ENCODE results near the gene SLC17A2.

The SLC17A2 gene

GRCh38 chr6:25922301-25922700 lies 8.2 kb downstream of the SLC17A2 start:
- no peak overlapping the region for H3K9ac ChIP-seq (ENCODE audit: low read length)
- no peaks in the 10 kb centered on the region for H3K36me3 ChIP-seq (replicated peaks; ENCODE audit: insufficient read depth, low read length)
- no peak overlapping the region for H3K27ac ChIP-seq (ENCODE audit: low read length)
- TF ChIP-seq EZH2 (optimal IDR thresholded peaks at IDR 0.05; ENCODE audit: low read depth, low read length) = no peak
- no peaks in the 10 kb centered on the region for H3F3A ChIP-seq (ENCODE audit: insufficient read depth, low read length)
- H3K79me2 ChIP-seq (ENCODE audit: low read length) = no peaks in the 10 kb centered on the region
- H3K9me3 ChIP-seq (replicated peaks; ENCODE audit: insufficient read depth, low read length) = no peaks in the 10 kb centered on the region
- DNase-seq = no peak
- no peaks in the 10 kb centered on the region for H3K9me2 ChIP-seq (replicated peaks; ENCODE audit: insufficient read depth, low read length)
- H4K20me1 ChIP-seq (ENCODE audit: insufficient read depth, low read length) = no peaks in the 10 kb centered on the region
- no peak overlapping the region for H3K4me2 ChIP-seq (ENCODE audit: low read depth, low read length)
- H3K4me1 ChIP-seq (ENCODE audit: low read length) = no peaks in the 10 kb centered on the region
- H2AFZ ChIP-seq (ENCODE audit: low read length) = no peak overlapping the region
- H3K4me3 ChIP-seq (ENCODE audit: low read length) = no peak overlapping the region
- no peaks in the 10 kb centered on the region for H3K27me3 ChIP-seq (replicated peaks; ENCODE audit: insufficient read depth, low read length)

DNA sequence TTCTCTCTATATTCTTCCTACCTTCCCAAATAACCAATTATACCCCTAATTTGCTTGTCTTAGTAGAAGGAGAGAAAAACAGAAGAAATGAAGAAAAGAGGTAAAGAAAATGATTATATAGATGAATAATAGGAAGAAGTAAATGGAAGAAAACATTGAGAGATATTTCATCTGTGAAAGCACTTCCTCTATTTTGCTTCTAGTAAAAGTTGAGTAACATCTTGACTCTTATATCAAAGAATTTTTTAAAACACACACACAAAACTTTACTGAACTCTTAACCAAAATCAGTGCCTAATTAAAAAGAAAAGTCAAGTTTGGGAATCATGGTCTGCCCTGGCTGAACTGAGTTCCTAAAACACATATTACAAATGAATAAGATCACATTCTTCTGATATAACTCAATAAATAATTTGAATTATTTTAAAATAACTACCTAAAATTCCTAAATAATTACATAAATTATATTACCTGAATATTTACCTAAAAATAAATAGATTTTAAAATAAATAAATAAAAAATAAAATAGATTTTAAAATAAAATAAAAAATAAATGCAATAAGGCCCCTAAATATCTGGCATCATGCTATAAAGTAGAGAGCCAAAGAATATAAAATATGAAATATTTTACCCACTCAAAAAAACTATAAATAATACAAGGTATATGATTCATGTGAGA lies 8.8 kb downstream of the SLC17A2 start:
- Histone ChIP-seq H2AFZ (ENCODE audit: low read length) (no peak overlapping the region), H3K9ac (ENCODE audit: low read length) (no peak overlapping the region), H3K36me3 (replicated peaks; ENCODE audit: insufficient read depth, low read length) (no peaks in the 10 kb centered on the region), H3K4me3 (ENCODE audit: low read length) (no peak overlapping the region), H3K4me1 (ENCODE audit: low read length) (no peaks in the 10 kb centered on the region), H3K9me3 (replicated peaks; ENCODE audit: insufficient read depth, low read length) (no peaks in the 10 kb centered on the region), H3K9me2 (replicated peaks; ENCODE audit: insufficient read depth, low read length) (no peaks in the 10 kb centered on the region), H3K79me2 (ENCODE audit: low read length) (no peaks in the 10 kb centered on the region), H3K27me3 (replicated peaks; ENCODE audit: insufficient read depth, low read length) (no peaks in the 10 kb centered on the region), H3K27ac (ENCODE audit: low read length) (no peak overlapping the region), H3K4me2 (ENCODE audit: low read depth, low read length) (no peak overlapping the region), H4K20me1 (ENCODE audit: insufficient read depth, low read length) (no peaks in the 10 kb centered on the region), H3F3A (ENCODE audit: insufficient read depth, low read length) (no peaks in the 10 kb centered on the region)
- no peak for DNase-seq
- TF ChIP-seq EZH2 (optimal IDR thresholded peaks at IDR 0.05; ENCODE audit: low read depth, low read length) (no peak), EZH2phosphoT487 (IDR thresholded peaks at IDR 0.05; ENCODE audit: low read length) (no peak)
- TF ChIP-seq, protein P1, sequence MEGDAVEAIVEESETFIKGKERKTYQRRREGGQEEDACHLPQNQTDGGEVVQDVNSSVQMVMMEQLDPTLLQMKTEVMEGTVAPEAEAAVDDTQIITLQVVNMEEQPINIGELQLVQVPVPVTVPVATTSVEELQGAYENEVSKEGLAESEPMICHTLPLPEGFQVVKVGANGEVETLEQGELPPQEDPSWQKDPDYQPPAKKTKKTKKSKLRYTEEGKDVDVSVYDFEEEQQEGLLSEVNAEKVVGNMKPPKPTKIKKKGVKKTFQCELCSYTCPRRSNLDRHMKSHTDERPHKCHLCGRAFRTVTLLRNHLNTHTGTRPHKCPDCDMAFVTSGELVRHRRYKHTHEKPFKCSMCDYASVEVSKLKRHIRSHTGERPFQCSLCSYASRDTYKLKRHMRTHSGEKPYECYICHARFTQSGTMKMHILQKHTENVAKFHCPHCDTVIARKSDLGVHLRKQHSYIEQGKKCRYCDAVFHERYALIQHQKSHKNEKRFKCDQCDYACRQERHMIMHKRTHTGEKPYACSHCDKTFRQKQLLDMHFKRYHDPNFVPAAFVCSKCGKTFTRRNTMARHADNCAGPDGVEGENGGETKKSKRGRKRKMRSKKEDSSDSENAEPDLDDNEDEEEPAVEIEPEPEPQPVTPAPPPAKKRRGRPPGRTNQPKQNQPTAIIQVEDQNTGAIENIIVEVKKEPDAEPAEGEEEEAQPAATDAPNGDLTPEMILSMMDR (IDR thresholded peaks at IDR 0.05; ENCODE audit: low read length) = no peak

GRCh38 chr6:25919657-25920056 lies 10.8 kb downstream of the SLC17A2 start:
- H3K9ac ChIP-seq (ENCODE audit: low read length) = no peak overlapping the region
- H3K27me3 ChIP-seq (replicated peaks; ENCODE audit: insufficient read depth, low read length) = no peaks in the 10 kb centered on the region
- no peaks in the 10 kb centered on the region for H3K36me3 ChIP-seq (replicated peaks; ENCODE audit: insufficient read depth, low read length)
- no peaks in the 10 kb centered on the region for H3F3A ChIP-seq (ENCODE audit: insufficient read depth, low read length)
- H3K4me3 ChIP-seq (ENCODE audit: low read length) = no peak overlapping the region
- H4K20me1 ChIP-seq (ENCODE audit: insufficient read depth, low read length) = no peaks in the 10 kb centered on the region
- TF ChIP-seq EZH2 (optimal IDR thresholded peaks at IDR 0.05; ENCODE audit: low read depth, low read length) = no peak
- TF ChIP-seq, protein P1 (IDR thresholded peaks at IDR 0.05; ENCODE audit: low read length) = no peak
- no peak for TF ChIP-seq EZH2phosphoT487 (IDR thresholded peaks at IDR 0.05; ENCODE audit: low read length)
- H3K4me2 ChIP-seq (ENCODE audit: low read depth, low read length) = no peak overlapping the region
- no peak overlapping the region for H2AFZ ChIP-seq (ENCODE audit: low read length)
- DNase-seq = no peak
- H3K9me2 ChIP-seq (replicated peaks; ENCODE audit: insufficient read depth, low read length) = no peaks in the 10 kb centered on the region
- no peaks in the 10 kb centered on the region for H3K79me2 ChIP-seq (ENCODE audit: low read length)
- no peaks in the 10 kb centered on the region for H3K4me1 ChIP-seq (ENCODE audit: low read length)
- H3K9me3 ChIP-seq (replicated peaks; ENCODE audit: insufficient read depth, low read length) = no peaks in the 10 kb centered on the region
- no peak overlapping the region for H3K27ac ChIP-seq (ENCODE audit: low read length)

GRCh38 chr6:25918083-25918683 lies 12.3 kb downstream of the SLC17A2 start:
- no peaks in the 10 kb centered on the region for H3K27me3 ChIP-seq (replicated peaks; ENCODE audit: insufficient read depth, low read length)
- no peaks in the 10 kb centered on the region for H3K9me3 ChIP-seq (replicated peaks; ENCODE audit: insufficient read depth, low read length)
- H3K4me2 ChIP-seq (ENCODE audit: low read depth, low read length) = no peak overlapping the region
- H2AFZ ChIP-seq (ENCODE audit: low read length) = no peak overlapping the region
- H3K4me3 ChIP-seq (ENCODE audit: low read length) = no peak overlapping the region
- H4K20me1 ChIP-seq (ENCODE audit: insufficient read depth, low read length) = no peaks in the 10 kb centered on the region
- H3K9me2 ChIP-seq (replicated peaks; ENCODE audit: insufficient read depth, low read length) = no peaks in the 10 kb centered on the region
- H3K9ac ChIP-seq (ENCODE audit: low read length) = no peak overlapping the region
- no peaks in the 10 kb centered on the region for H3F3A ChIP-seq (ENCODE audit: insufficient read depth, low read length)
- TF ChIP-seq EZH2 (optimal IDR thresholded peaks at IDR 0.05; ENCODE audit: low read depth, low read length) (no peak), EZH2phosphoT487 (IDR thresholded peaks at IDR 0.05; ENCODE audit: low read length) (no peak)
- TF ChIP-seq, protein P1 (IDR thresholded peaks at IDR 0.05; ENCODE audit: low read length) = no peak
- no peaks in the 10 kb centered on the region for H3K4me1 ChIP-seq (ENCODE audit: low read length)
- DNase-seq = no peak
- H3K79me2 ChIP-seq (ENCODE audit: low read length) = no peaks in the 10 kb centered on the region
- no peaks in the 10 kb centered on the region for H3K36me3 ChIP-seq (replicated peaks; ENCODE audit: insufficient read depth, low read length)
- H3K27ac ChIP-seq (ENCODE audit: low read length) = no peak overlapping the region
